ENCODE results near the gene OCSTAMP.

OCSTAMP gene

DNA sequence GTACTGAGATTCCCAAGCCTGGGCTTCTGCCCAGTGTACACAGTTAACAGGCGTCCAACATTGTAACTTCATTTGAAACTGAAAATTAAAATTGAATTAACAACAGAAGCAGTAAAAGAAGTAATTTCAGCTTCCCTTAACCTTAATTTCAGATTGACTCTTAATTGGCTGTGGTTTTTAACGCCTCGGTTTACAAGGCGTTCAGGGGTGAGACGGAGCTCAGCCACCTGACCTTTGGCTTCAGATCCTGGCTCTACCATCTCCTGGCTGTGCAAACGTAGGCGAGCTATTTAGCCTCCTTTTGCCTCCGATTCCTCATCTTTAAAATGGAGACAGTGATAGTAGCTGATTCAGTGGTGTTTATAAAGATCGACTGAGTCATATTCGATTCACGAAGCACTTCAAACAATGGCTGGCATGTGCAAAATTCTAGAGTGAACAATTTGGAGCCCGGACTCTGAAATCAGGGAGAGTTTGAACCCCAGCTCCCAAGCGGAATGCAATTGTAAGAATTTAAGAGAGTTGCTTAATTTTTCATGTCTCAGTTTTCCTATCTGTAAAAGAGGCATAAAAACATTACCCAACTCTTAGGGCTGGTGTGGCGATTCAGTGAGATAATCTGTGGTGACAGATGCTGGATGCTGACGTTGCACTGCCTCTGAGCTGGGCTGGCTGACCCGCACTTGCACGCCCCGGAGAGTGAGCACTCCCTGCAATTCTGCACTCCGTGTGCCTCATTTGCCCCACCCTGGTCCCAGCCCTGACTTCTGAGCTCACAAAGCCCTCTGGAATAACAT, 23.5 kb upstream of the OCSTAMP start:
- DNase-seq (ENCODE audit: low spot score): no peak

DNA sequence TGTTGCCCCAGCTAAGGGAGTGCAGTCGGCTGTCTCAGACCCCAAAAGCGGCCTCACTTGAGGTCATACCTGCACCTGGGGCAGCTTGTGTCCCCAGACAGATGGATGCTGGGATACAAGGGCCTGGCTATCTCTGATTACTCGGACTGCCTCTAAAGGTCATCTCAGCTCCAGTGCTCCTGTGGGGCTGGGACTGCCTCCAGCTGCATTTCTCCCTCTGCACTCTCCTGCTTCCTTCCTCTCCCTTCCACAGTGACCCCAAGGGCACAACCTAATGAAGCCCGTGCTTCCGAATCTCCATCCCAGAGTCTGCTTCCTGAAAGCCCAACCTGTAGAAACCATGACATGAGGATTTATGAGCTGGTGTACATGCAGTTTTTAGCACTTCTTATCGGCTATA, 22.8 kb upstream of the OCSTAMP start:
- DNase-seq (ENCODE audit: low spot score): no peak

GRCh38 chr20:46572790-46573189, 22.3 kb upstream of the OCSTAMP start:
- no peak for DNase-seq (ENCODE audit: low spot score)

DNA sequence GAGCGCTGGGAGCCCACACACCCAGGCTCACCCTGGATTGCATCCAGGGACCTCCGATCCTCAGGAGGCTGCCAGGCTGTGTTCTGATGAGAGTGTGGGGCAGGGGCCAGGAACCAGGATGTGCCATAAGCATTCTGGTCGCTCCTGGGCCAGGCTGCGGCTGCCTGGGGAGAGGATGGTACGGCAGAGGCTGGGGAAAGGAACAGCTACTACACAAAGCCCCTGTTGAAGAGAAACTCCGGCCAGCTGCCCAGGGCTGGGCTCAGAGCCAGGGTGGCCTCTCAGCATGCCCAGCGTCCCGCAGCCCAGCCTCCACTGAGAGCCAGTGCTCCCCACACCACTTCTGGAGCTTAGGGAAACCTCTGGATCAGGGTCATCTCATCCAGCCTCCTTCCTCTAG, 21.7 kb upstream of the OCSTAMP start:
- no peak for DNase-seq (ENCODE audit: low spot score)

DNA sequence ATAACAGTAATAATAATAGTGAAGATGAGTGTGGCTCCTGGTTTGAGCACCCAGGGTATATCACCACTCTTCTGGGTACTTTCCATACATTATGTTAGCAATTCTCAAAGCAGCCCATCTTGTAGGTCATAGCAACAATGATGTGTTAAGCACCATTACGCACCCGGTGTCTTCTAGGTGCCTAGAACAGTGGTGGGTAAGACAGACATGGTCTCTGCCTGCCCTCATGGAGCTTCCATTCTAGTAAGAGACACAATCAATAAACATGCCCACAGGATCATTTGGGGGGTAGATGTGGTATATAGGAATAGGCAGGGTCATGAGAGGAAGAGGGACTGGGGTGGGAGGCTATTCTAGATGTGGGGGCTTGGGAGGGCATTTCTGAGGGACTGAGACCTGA, 21.0 kb upstream of the OCSTAMP start:
- DNase-seq (ENCODE audit: low spot score): no peak

GRCh38 chr20:46570956-46571355, 20.5 kb upstream of the OCSTAMP start:
- no peak for DNase-seq (ENCODE audit: low spot score)

DNA sequence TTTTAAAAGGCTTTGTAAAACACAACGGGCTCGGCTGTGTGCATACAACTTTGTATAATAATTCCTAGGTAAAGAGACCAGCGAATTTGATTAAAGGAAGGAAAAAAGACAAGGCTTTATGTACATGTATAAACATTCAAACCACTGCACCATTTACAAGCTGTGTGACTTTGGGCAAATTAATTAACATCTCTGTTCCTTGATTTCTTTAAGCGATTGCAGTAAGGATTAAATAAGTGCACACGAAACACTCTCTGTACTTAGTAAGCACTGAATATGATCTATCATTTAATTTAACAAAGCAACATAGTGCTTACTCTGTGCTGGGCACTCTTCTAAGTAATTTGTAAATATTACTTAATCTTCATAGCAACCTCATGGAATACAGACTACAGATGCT, 19.5 kb upstream of the OCSTAMP start:
- no peak for DNase-seq (ENCODE audit: low spot score)

DNA sequence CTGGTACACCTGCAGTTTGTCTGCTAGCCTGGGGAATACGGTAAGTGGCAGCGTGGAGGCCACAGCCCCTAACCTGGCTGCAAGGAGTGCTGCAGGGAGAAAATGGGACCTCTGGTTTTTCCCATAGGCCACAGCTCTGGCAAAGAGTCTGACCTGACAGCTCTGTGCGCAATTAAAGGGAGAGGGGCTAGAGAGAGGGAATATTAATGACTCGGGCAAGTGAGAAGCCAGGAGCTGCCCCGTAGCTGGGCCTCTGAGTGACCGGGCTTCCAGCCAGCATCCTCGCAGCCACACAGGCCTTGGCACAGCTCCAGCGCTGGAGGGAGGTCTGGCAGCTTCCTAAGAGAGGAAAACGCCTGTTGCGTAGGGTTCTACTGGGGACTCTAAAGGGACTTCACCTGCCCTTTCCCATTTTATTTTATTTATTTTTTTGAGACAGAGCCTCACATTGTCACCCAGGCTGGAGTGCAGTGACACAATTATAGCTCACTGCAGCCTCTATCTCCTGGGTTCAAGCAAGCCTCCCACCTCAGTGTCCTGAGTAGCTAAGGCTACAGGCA, 18.2 kb upstream of the OCSTAMP start:
- no peak for DNase-seq (ENCODE audit: low spot score)

DNA sequence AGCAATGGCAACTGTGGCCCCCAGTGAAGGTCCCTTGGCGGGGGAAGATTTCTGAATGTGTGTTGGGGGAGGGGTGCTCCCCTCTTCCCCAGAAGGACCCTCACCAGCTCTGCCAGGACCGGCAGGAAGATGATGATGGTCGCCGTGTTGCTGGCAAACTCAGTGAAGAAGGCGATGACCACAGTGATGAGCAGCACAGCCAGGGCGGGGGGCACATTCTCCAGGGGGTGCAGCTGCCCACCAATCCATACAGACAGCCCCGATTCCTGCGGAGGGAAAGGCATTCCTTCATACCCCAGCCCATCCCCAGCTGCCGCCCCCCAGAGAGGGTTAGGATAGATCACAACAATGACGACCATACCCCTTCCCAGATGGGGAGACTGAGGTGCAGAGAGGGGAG, 15.7 kb upstream of the OCSTAMP start:
- DNase-seq (ENCODE audit: low spot score): no peak

DNA sequence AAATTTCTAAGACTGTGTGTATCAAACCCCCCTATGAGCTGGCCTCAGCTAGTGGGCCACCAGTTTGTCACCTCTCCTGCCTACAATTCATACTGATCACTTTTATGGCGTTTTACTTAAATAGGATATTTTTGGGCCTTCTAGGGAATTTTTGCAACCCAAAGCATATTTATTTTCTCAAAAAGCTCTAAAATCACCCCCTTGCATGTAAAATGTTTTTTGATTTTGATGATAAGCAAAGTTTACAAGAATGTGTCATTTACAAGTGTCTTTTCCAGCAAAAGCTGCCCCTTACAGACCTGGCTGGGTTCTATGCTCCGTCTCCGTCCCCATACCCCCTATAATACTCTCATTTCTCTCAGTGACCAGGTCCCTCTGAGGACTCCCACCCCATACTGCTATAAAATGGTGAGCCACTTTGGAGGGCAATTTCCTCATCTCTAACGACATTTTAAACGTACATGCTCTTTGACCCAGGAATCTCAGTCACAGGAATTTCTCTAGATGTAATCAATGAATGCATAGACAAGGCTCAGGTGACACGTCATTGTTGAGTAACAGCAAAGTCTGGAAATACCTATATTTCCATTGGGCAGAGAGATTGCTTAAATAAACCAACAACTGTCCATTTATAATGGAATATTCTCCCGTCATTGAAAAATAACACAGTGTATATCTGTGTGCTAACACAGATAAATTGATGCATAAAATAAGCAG, 13.9 kb upstream of the OCSTAMP start:
- no peak for DNase-seq (ENCODE audit: low spot score)

- DNase-seq (ENCODE audit: low spot score): no peak
Measured at GRCh38 chr20:46563860-46564221, 13.4 kb upstream of the OCSTAMP start.

DNA sequence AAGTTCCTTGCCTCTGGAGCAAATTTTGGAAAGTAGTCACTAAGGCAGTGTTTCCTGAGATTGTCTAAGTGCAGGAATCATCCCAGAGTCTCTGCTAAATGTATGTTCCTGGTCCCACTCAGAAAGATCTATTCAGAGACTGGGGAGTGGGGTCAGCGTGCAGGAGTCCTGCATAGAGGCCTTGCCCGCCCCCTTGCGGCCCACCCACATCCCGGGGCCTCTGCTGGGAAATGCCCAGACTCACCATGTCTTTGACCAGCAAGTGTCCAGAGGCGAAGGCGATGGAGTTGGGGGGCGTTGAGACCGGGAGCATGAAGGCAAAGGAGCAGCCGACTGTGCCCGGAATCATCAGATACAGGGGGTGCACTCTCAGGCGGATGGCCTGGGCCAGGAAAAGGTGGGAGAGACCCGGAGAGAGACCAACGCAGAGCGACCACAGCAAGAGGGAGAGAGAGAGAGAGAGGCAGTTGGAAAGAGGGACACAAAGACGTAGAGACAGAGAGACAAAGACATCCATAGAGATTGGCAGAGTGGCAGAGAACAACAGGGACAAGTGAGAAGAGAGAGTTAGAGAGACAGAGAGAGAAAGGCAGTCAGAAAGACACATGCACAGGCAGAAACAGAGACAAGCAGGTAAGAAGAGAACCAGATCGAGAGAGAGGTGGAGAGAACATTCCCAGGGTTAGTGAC, 12.9 kb upstream of the OCSTAMP start:
- DNase-seq (ENCODE audit: low spot score): peak; percentile 64

DNA sequence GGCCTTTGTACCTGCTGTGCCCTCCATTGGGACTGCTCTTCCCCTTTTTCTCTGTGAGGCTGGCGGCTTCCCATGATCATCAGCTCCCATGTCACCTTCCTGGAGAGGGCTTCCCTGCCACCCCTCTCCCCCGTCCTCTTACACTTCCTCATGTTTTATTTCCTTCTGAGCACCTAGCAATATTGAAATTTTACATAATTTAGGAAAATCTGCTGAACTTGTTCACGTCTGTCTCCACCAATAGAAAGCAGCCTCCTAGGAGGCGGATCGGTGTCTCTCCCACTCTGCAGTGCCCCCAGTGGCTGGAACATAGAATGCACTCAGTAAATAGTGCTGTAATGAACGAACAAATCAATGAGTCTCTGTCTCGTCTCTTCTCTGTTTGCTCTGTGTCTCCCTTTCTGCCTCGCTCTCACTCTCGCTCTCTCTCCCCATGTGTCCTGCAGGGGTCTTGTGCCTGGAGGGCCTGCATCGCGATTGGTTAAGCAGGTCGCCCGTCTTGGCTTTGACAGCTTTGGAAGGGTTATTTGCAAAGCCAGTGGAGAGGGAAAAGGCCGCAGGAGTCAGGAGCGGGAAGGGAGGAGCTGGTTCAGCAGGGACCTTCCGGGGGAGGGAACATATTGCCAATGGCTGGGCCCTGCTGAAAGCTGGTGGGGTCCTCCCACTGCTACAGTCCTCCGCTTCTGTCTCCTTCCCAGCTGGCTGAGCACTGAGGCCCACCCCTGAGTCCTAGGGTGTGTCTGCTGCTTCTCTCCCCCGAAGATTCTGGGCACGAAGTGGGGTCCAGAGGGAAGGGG, 12.1 kb upstream of the OCSTAMP start:
- DNase-seq (ENCODE audit: low spot score): peak; percentile 83

- DNase-seq (ENCODE audit: low spot score): no peak
Measured at GRCh38 chr20:46562009-46562372, 11.5 kb upstream of the OCSTAMP start.

DNA sequence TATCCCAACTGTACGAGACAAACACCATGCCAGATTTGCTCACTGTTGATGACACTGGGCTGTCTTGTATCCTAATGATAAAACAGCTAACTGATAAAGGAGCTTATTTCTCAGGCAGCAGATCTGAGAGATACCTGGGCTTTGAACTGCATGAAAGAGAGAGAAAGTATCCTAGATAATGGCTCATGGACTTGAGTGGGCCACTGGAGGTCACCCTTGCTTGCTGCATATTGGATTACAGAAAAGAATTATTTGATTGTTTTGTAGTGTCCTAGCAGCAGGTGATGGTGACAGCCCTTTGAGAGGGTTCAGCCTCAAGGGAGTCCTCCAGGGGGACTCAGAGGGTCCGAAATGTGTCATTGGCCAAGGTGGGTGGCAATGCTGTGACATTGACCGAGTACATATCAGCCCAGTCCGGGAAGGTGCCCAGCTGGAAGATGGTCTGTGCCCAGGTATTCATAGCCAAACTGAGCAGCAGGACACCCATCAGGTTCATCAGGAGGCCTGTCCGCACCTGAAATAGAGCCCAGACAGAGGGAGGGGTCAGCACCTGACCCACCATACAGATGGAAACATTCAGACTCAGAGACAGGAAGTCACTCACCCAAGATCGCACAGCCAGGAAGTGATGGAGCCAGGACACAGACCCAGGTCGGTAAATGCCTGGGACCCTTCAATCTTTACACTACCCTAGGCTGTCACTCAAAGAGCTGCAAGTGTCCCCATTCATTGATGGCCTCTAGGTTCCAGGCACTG, 9.4 kb upstream of the OCSTAMP start:
- no peak for DNase-seq (ENCODE audit: low spot score)

GRCh38 chr20:46559001-46559400, 8.5 kb upstream of the OCSTAMP start:
- DNase-seq (ENCODE audit: low spot score): no peak

DNA sequence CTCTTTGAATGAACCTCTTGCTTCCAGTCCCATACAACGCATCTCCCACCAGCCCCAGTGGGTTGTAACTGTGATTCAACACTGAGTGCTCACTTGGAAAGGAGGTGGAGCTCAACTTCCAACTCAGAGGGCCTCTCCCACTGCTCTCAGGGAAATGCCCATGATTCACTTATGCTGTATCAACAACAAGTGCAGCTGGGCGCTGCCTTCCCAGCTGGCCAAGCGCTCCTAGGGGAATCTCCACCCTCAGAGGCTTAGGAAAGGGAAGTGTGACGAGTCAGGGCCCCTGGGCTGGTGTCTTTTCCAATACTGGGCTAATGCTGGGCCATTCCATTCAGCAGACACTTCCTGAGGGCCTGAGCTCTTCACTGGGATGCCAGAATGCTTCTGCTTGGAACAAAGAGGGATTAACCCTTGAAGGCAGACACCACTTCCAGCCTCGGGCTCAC, 8.1 kb upstream of the OCSTAMP start:
- DNase-seq (ENCODE audit: low spot score): no peak

DNA sequence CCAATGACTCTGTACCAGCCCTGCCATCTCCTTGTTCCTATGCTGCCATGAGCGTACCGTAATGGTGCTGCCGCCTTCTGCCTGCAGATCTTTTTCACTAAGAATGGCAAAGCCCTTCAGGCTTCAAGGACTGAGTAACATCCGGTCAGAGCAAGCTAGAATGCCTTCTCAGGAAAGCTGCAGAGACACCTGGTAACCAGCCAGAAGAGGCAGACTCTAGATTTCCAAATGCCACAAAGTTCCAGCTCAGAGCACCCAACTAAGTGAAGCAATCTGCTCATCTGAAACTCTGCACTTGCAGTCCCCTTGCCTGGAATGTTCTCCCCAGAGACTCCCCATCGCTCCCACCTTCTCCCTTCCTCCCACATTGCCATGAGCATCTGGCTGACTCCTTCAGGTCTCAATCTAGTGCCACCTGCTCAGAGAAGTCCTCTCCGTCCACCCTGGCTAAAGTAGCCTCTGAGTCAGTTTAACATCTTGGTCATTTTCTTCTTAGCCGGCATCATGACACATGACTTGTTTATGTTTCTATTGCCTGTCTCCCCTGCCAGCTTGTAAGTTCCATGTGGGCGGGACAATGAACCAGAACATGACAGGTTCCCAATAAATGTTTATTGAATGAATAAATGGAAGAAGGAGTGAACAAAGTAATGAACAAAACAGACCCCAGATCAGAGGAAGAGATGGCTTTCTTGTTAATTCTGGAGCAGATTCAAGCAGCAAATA, 6.9 kb upstream of the OCSTAMP start:
- DNase-seq (ENCODE audit: low spot score): no peak

DNA sequence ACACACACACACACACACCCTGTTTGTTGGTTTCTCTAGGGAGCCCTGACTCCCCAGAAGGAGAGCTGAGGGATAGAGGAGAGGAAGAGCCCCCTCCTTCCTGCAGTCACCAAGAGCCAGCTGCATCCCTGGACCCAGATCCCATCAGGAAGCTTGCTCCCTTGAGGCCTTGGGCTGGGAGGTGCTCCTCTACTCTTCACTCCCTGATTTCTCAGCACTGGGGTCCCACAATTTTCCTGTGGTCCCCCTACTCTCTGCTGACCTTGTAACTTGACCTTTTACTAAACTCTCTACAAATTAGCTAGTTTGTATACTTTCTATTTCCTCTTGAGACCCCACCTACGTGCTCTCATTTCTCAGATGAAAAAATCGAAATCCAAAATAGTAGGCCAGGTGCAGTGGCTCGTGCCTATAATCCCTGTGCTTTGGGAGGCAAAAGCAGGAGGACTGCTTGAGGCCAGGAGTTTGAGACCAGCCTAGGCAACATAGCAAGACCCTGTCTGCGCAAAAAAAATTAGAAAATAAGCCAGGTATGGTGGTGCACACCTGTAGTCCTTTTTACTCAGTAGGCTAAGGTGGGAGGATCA, 5.0 kb upstream of the OCSTAMP start:
- DNase-seq (ENCODE audit: low spot score): no peak

- DNase-seq (ENCODE audit: low spot score): no peak
Measured at GRCh38 chr20:46554828-46555227, 4.4 kb upstream of the OCSTAMP start.
